K562 (cell line): ENCODE data around the gene NAIF1. TPM values are rescaled to one million over a fixed set of nuclear protein-coding genes. Genes with fewer than 3 reads are reported as not detected.

ENCODE experiments used
- ATAC-seq: fragments of 200-7000 bp; cut with Tn5 transposase; 3 replicates; pipeline ENCODE4 v1.9.1; 2020; ENCODE audit warnings: moderate library complexity
- BruUV-seq: library from RNA; stranded (reverse); fragments of 400-500 nt; replicated peaks from 2 replicates; lab custom pipeline; 2021; lab: Mats Ljungman, UMichigan
- CTCF ChIA-PET: fragments of 300-600 bp; formaldehyde crosslinking; extraction: SDS; loops from one replicate; lab custom pipeline; 2021; ENCODE audit warnings: low intra/inter-chr PET ratio; lab: Yijun Ruan, JAX
- POLR2A ChIA-PET: fragments of 300-600, 350-650 bp; sonication (Branson Sonifier 250); formaldehyde crosslinking; extraction: SDS; loops from one replicate; lab custom pipeline; 2021; ENCODE audit warnings: antibody characterized with exemption, inconsistent platforms; lab: Yijun Ruan, JAX
- DNase-seq, 4 experiments: peaks; one replicate each; pipeline versions ENCODE4 v3.0.0 to v3.0.0-alpha.2; 2011 to 2018; ENCODE audit warnings: low spot score in 3 of 4, mixed read lengths in 3 of 4; ENCODE audit errors: extremely low read depth in 1 of 4
- FAIRE-seq: peaks from 2 replicates; lab custom pipeline; 2011; peaks lifted over from hg19 to GRCh38; lab: Jason Lieb, UNC
- H2AFZ ChIP-seq: 2 replicates; pipeline ENCODE4 v1.6.0; 2011; ENCODE audit warnings: low read depth, low read length, control low read depth, inconsistent platforms
- H3K27ac ChIP-seq: fragments of 200-600 bp; 3 replicates; pipeline ENCODE4 v1.8.0; 2011; ENCODE audit warnings: low read depth, mild to moderate bottlenecking, control low read depth, inconsistent platforms, low read length, moderate library complexity, mixed read lengths; ENCODE audit errors: extremely low read depth
- H3K27me3 ChIP-seq, 2 experiments: fragments of 300-600 bp in 1 of 2; 2 replicates in 1 of 2; 3 replicates in 1 of 2; pipeline versions ENCODE4 v1.6.0 to v1.8.0; 2011; ENCODE audit warnings: inconsistent platforms in 2 of 2, low read length in 2 of 2, mild to moderate bottlenecking in 1 of 2, mixed read lengths in 1 of 2, moderate library complexity in 1 of 2; ENCODE audit not compliant: control insufficient read depth in 2 of 2, insufficient read depth in 2 of 2
- H3K36me3 ChIP-seq: fragments of 300-600 bp; 3 replicates; pipeline ENCODE4 v1.8.0; 2011; ENCODE audit warnings: mild to moderate bottlenecking, low read length, inconsistent platforms; ENCODE audit not compliant: control insufficient read depth, insufficient read depth
- H3K4me1 ChIP-seq, 2 experiments: fragments of 200-600 bp in 1 of 2; replicated peaks in 1 of 2; 2 replicates in 1 of 2; 3 replicates in 1 of 2; pipeline versions ENCODE4 v1.5.1 to v1.8.0; 2011; ENCODE audit warnings: inconsistent platforms in 2 of 2, low read length in 2 of 2, mild to moderate bottlenecking in 1 of 2, mixed read lengths in 1 of 2, moderate library complexity in 1 of 2; ENCODE audit not compliant: control insufficient read depth in 2 of 2, insufficient read depth in 2 of 2
- H3K4me2 ChIP-seq: 2 replicates; pipeline ENCODE4 v1.6.1; 2011; ENCODE audit warnings: low read length, control low read depth, inconsistent platforms, mixed read lengths; ENCODE audit not compliant: insufficient read depth
- H3K4me3 ChIP-seq: fragments of 200-600 bp; sonication (generic), shearing (Covaris generic); 2 replicates; pipeline ENCODE4 v1.5.1; 2016; ENCODE audit warnings: control low read depth, inconsistent platforms
- H3K79me2 ChIP-seq: fragments of 200-600 bp; 3 replicates; pipeline ENCODE4 v1.8.0; 2011; ENCODE audit warnings: low read length, inconsistent platforms; ENCODE audit not compliant: control insufficient read depth, insufficient read depth
- H3K9ac ChIP-seq, 2 experiments: 2 replicates each; pipeline versions ENCODE4 v1.6.0 to v1.6.1; 2011; ENCODE audit warnings: low read depth in 2 of 2, low read length in 2 of 2, control low read depth in 1 of 2, inconsistent platforms in 1 of 2, mild to moderate bottlenecking in 1 of 2, mixed read lengths in 1 of 2; ENCODE audit not compliant: insufficient read depth in 1 of 2
- H3K9me1 ChIP-seq: one replicate; pipeline ENCODE4 v1.6.0; 2011; ENCODE audit warnings: inconsistent platforms, mild to moderate bottlenecking, low read length, moderate library complexity; ENCODE audit not compliant: control insufficient read depth, insufficient read depth
- H3K9me3 ChIP-seq: replicated peaks from 2 replicates; pipeline ENCODE4 v1.5.1; 2011; ENCODE audit warnings: low read depth, low read length, inconsistent platforms; ENCODE audit not compliant: control insufficient read depth, insufficient read depth
- H4K20me1 ChIP-seq: replicated peaks from 2 replicates; pipeline ENCODE4 v1.6.1; 2011; ENCODE audit warnings: low read length, inconsistent platforms, mixed read lengths; ENCODE audit not compliant: control insufficient read depth, insufficient read depth
- ARID2 ChIP-seq: fragments of 450-650 bp; IDR thresholded peaks from 2 replicates; pipeline ENCODE4 v1.6.1; 2017; ENCODE audit warnings: antibody characterized with exemption, mild to moderate bottlenecking
- C11orf30 ChIP-seq: fragments of 450-650 bp; IDR thresholded peaks from 2 replicates; pipeline ENCODE4 v1.6.1; 2016; ENCODE audit warnings: low read depth, mild to moderate bottlenecking
- ESRRA ChIP-seq: fragments of 450-650 bp; IDR thresholded peaks from 2 replicates; pipeline ENCODE4 v1.6.1; 2014; ENCODE audit warnings: low read depth, mild to moderate bottlenecking, moderate library complexity, borderline replicate concordance
- HCFC1 ChIP-seq: IDR thresholded peaks from 2 replicates; pipeline ENCODE4 v1.6.1; 2012; ENCODE audit warnings: low read depth, low read length, improper control_type of control experiment
- HNRNPH1 ChIP-seq: fragments of 200-400 bp; formaldehyde crosslinking; optimal IDR thresholded peaks from 2 replicates; pipeline ENCODE3; 2017; ENCODE audit warnings: low read depth, mild to moderate bottlenecking, low read length, moderate library complexity
- NFE2 ChIP-seq: IDR thresholded peaks from 2 replicates; pipeline ENCODE4 v1.6.1; 2014; ENCODE audit warnings: antibody characterized with exemption, low read depth
- NFIX ChIP-seq: fragments of 250-450 bp; sonication (Bioruptor Pico); IDR thresholded peaks from 2 replicates; pipeline ENCODE4 v1.4.0; 2020; ENCODE audit warnings: low read depth, mild to moderate bottlenecking, moderate library complexity
- POLR2A ChIP-seq: fragments of 450-650 bp; conservative IDR thresholded peaks from 2 replicates; pipeline ENCODE4 v1.6.1; 2016
- POLR2B ChIP-seq: fragments of 450-650 bp; IDR thresholded peaks from 2 replicates; pipeline ENCODE4 v1.6.1; 2018; ENCODE audit warnings: low read depth; ENCODE audit not compliant: partially characterized antibody
- PTTG1 ChIP-seq: fragments of 450-650 bp; IDR thresholded peaks from 2 replicates; pipeline ENCODE4 v1.6.1; 2016; ENCODE audit warnings: low read depth, mild to moderate bottlenecking, missing genetic modification characterization, missing compliant biosample characterization
- SNIP1 ChIP-seq: fragments of 450-650 bp; IDR thresholded peaks from 2 replicates; pipeline ENCODE4 v1.7.1; 2017; ENCODE audit warnings: low read depth, mild to moderate bottlenecking
- SNRNP70 ChIP-seq: fragments of 200-400 bp; formaldehyde crosslinking; optimal IDR thresholded peaks from 2 replicates; pipeline ENCODE3; 2017; ENCODE audit warnings: low read depth, low read length
- ZBTB7A ChIP-seq: IDR thresholded peaks from 2 replicates; pipeline ENCODE4 v1.6.1; 2011; ENCODE audit warnings: low read depth, mild to moderate bottlenecking, low read length, moderate library complexity, borderline replicate concordance; ENCODE audit not compliant: control insufficient read depth
- ZNF197 ChIP-seq: fragments of 200-800 bp; sonication (Bioruptor generic); IDR thresholded peaks from 2 replicates; pipeline ENCODE4 v1.6.1; 2016; ENCODE audit warnings: low read depth, missing genetic modification characterization, missing compliant biosample characterization
- ZNF551 ChIP-seq: fragments of 250-450 bp; sonication (Bioruptor Pico); IDR thresholded peaks from 2 replicates; pipeline ENCODE4 v1.5.0; 2021; ENCODE audit warnings: mild to moderate bottlenecking, moderate library complexity
- ZNF766 ChIP-seq: fragments of 200-800 bp; sonication (Bioruptor generic); conservative IDR thresholded peaks from 2 replicates; pipeline ENCODE4 v1.6.1; 2016; ENCODE audit warnings: missing genetic modification characterization, missing compliant biosample characterization
- WGBS: fragments of 100-300 bp; shearing (Covaris generic); methylation state at CpG from one replicate; pipeline ENCODE4 v1.1.6; 2016; ENCODE audit warnings: low coverage, mixed read lengths; ENCODE audit not compliant: insufficient coverage; ENCODE audit errors: missing lambda C conversion rate; 5-methylcytosine and 5-hydroxymethylcytosine counted together
- in situ Hi-C: fragments of 300-500 bp; cut with MboI; formaldehyde crosslinking; loops from 4 replicates; pipeline ENCODE4 v1.15.0; 2018; ENCODE audit warnings: inconsistent platforms, mixed read lengths
- intact Hi-C: fragments of 100-400 bp; cut with micrococcal nuclease; formaldehyde crosslinking; loops from 2 replicates; pipeline ENCODE4 v1.14.2; 2022
- polyA plus RNA-seq, 8 experiments: library from polyadenylated mRNA; depleted of rRNA in 4 of 8; stranded (reverse) in 5 of 8; unstranded in 3 of 8; fragments of >200 nt; fragmentation: Nextera tagmentation in 2 of 8; fragmentation: Illumina TruSeq in 1 of 8; extraction: Ambion mirVana in 2 of 8; extraction: Trizol in 1 of 8; gene quantifications; 2 replicates each; pipeline versions ENCODE4 v1.2.1 to v1.2.3, GENCODE V29; 2011 to 2014; ENCODE audit warnings: inconsistent platforms in 1 of 8, missing spikeins in 1 of 8
- total RNA-seq, 7 experiments: library from RNA; depleted of rRNA in 6 of 7; stranded (reverse); fragments of >200 nt in 6 of 7; fragmentation: Illumina TruSeq in 2 of 7; extraction: Trizol in 2 of 7; gene quantifications; 2 replicates each; pipeline versions ENCODE4 v1.2.1 to v1.2.3, GENCODE V29; 2011 to 2021; ENCODE audit warnings: low replicate concordance in 1 of 7
- TF ChIP-seq, protein P1 (sequence below), 3 experiments: fragments of 200-800 bp in 1 of 3; fragments of 250-450 bp in 1 of 3; fragments of 450-650 bp in 1 of 3; sonication (Bioruptor Pico) in 1 of 3; sonication (Bioruptor generic) in 1 of 3; formaldehyde crosslinking in 1 of 3; IDR thresholded peaks; 2 replicates each; pipeline versions ENCODE4 v1.6.1 to v1.8.0; 2016 to 2022; ENCODE audit warnings: mild to moderate bottlenecking in 2 of 3, missing genetic modification characterization in 2 of 3, missing compliant biosample characterization in 1 of 3, moderate library complexity in 1 of 3
- TF ChIP-seq, protein P2 (sequence below): sonication (generic); formaldehyde crosslinking; IDR thresholded peaks from 2 replicates; pipeline ENCODE4 v1.8.1; 2022; ENCODE audit warnings: missing genetic modification reagents

The NAIF1 gene
- total and polyA plus RNA-seq, 9 of the 15 experiments (the other 6 are each of a cell fraction or from before 2014, with no cell fraction given): 4.8 to 26.6 (median 17.2) TPM

DNA sequence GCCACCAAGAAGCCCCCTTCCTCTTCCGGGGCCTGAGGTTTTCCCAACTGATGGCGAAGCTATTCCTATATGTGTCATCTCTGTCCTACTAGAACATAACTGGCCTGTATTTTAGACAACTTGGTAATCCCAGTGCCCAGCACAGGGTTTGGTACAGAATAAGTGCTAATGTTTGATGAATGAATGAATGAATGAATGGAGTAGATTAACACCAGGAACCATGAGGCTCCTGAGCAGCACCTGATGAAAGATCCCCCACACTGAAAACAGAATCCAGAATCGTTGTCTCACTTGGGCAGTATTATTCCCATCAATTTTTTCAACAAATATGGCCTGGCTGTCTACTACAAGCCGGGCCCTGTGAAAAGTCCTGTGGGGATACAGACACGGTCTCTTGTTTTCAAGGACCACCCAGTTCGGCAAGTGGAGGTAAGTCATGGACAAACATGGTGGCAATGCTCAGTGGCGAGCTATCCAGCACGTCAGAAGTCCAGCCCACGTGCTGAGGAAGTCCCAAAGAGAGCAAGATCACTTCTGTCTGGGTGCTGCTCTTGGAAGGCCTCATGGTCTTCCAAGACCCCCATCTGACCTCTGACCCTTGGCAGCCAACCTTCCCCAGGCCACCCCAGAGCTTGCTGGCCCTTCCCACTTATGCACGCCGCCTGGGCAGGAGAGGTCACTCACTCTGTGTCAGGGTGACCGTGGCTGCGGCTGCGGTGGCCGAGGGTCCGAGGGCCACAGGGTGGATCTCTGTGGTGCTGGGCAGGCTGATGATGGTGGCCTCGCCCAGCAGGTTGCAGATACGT lies 1.0 kb downstream of the NAIF1 start:
- peaks cover 11% of the 10 kb centered on the region; the same call in 1 of the 2 replicates for H4K20me1 ChIP-seq
- H3K9me3 ChIP-seq: no peaks in the 10 kb centered on the region
- peak overlapping the region; percentile 99 for H3K4me2 ChIP-seq
- peaks cover 37% of the 10 kb centered on the region for H3K36me3 ChIP-seq
- intact Hi-C loops: loop anchor here (2.0 to 5.0 kb wide), 2 partner anchors 33 to 51 kb away; no protein-coding TSS in a partner anchor
- peaks cover 18 to 35% of the 10 kb centered on the region in 2 experiments; a peak in 4 of 5 replicates for H3K4me1 ChIP-seq
- CTCF ChIA-PET: no interaction called here
- WGBS: 5% methylated on average over 18 of the region's 18 CpGs
- no TSS peak for BruUV-seq
- DNase-seq: peak in 3 of 4 experiments; percentile 56 to 58 (median 58)
- in situ Hi-C loops: no loop called here
- H2AFZ ChIP-seq: peak overlapping the region; percentile 73
- peak overlapping the region; percentile 93 to 98 for H3K9ac ChIP-seq
- ATAC-seq: peak; percentile 3
- H3K9me1 ChIP-seq: no peaks in the 10 kb centered on the region
- no peaks in the 10 kb centered on the region for H3K27me3 ChIP-seq
- H3K4me3 ChIP-seq: peak overlapping the region; percentile 89
- POLR2A ChIA-PET: interaction anchor here (0.7 to 5.4 kb wide), 10 partner anchors 8 to 123 kb away, joined by 3 to 36 read pairs (median 8); no protein-coding TSS in a partner anchor
- peaks cover 66% of the 10 kb centered on the region for H3K79me2 ChIP-seq
- no peak for FAIRE-seq
- peak overlapping the region; percentile 87 for H3K27ac ChIP-seq
- TF ChIP-seq ARID2 (no peak), C11orf30 (no peak), NFIX (CRISPR knock-in tag) (no peak), SNRNP70 (no peak), POLR2B (no peak), SNIP1 (no peak), ZNF197 (no peak), ZNF551 (CRISPR knock-in tag) (no peak), HCFC1 (no peak), POLR2A (no peak), PTTG1 (tag) (no peak), NFE2 (no peak), ZBTB7A (peak; percentile 90), ESRRA (no peak), ZNF766 (CRISPR knock-in tag) (0 out of 2 replicates have a peak, but pooled peaks have one; percentile 52), HNRNPH1 (no peak)
- TF ChIP-seq, protein P1, sequence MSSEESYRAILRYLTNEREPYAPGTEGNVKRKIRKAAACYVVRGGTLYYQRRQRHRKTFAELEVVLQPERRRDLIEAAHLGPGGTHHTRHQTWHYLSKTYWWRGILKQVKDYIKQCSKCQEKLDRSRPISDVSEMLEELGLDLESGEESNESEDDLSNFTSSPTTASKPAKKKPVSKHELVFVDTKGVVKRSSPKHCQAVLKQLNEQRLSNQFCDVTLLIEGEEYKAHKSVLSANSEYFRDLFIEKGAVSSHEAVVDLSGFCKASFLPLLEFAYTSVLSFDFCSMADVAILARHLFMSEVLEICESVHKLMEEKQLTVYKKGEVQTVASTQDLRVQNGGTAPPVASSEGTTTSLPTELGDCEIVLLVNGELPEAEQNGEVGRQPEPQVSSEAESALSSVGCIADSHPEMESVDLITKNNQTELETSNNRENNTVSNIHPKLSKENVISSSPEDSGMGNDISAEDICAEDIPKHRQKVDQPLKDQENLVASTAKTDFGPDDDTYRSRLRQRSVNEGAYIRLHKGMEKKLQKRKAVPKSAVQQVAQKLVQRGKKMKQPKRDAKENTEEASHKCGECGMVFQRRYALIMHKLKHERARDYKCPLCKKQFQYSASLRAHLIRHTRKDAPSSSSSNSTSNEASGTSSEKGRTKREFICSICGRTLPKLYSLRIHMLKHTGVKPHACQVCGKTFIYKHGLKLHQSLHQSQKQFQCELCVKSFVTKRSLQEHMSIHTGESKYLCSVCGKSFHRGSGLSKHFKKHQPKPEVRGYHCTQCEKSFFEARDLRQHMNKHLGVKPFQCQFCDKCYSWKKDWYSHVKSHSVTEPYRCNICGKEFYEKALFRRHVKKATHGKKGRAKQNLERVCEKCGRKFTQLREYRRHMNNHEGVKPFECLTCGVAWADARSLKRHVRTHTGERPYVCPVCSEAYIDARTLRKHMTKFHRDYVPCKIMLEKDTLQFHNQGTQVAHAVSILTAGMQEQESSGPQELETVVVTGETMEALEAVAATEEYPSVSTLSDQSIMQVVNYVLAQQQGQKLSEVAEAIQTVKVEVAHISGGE (CRISPR knock-in tag; IDR thresholded peaks at IDR 0.05): 0 out of 6 replicates have a peak, but pooled peaks of 1 of the 3 experiments have one; percentile 40
- TF ChIP-seq, protein P2, sequence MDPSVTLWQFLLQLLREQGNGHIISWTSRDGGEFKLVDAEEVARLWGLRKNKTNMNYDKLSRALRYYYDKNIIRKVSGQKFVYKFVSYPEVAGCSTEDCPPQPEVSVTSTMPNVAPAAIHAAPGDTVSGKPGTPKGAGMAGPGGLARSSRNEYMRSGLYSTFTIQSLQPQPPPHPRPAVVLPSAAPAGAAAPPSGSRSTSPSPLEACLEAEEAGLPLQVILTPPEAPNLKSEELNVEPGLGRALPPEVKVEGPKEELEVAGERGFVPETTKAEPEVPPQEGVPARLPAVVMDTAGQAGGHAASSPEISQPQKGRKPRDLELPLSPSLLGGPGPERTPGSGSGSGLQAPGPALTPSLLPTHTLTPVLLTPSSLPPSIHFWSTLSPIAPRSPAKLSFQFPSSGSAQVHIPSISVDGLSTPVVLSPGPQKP (CRISPR knock-in tag): 0 out of 2 replicates have a peak, but pooled peaks have one; percentile 45
